Natural killer cell (primary cell): ENCODE results near the gene CHEK2. TPM values are rescaled to one million over a fixed set of nuclear protein-coding genes. Genes with fewer than 3 reads are reported as not detected.

Experiments used
- ATAC-seq, 3 donors: fragments of 150-1000 bp in 2 of 3; fragments of 200-7000 bp in 1 of 3; cut with Tn5 transposase; 1 replicate in 1 of 3; 2 replicates in 2 of 3; pipeline ENCODE4 v1.10.0; 2021; ENCODE audit warnings: mild to moderate bottlenecking in 2 of 3, moderate library complexity in 2 of 3
- DNase-seq, 2 donors: peaks; one replicate each; pipeline versions ENCODE4 v3.0.0 to v3.0.0-alpha.2; 2013 to 2021; ENCODE audit warnings: mixed read lengths in 1 of 2
- H3K27ac ChIP-seq: one replicate; pipeline ENCODE4 v1.5.1; 2013; ENCODE audit warnings: mild to moderate bottlenecking, low read length
- H3K27me3 ChIP-seq: one replicate; pipeline ENCODE4 v1.6.1; 2013; ENCODE audit warnings: low read length; ENCODE audit not compliant: control insufficient read depth, insufficient read depth
- H3K36me3 ChIP-seq: one replicate; pipeline ENCODE4 v1.6.1; 2013; ENCODE audit warnings: low read length; ENCODE audit not compliant: control insufficient read depth, insufficient read depth
- H3K4me1 ChIP-seq: one replicate; pipeline ENCODE4 v1.6.1; 2013; ENCODE audit warnings: low read length; ENCODE audit not compliant: control insufficient read depth, insufficient read depth
- H3K4me3 ChIP-seq: one replicate; pipeline ENCODE4 v1.5.1; 2013; ENCODE audit warnings: low read length
- H3K9me3 ChIP-seq: one replicate; pipeline ENCODE4 v1.6.1; 2013; ENCODE audit warnings: low read length; ENCODE audit not compliant: control insufficient read depth, insufficient read depth
- H3K27ac Mint-ChIP-seq, 2 donors: one replicate each; pipeline ENCODE4 v1.8.0; 2022; ENCODE audit warnings: mild to moderate bottlenecking in 2 of 2, mixed read lengths in 2 of 2, moderate library complexity in 1 of 2
- H3K27me3 Mint-ChIP-seq, 2 donors: one replicate each; pipeline ENCODE4 v1.8.0; 2022; ENCODE audit warnings: low read depth in 2 of 2, mixed read lengths in 2 of 2
- H3K36me3 Mint-ChIP-seq: one replicate; pipeline ENCODE4 v1.8.0; 2022; ENCODE audit warnings: mixed read lengths
- H3K4me1 Mint-ChIP-seq, 2 donors: one replicate each; pipeline ENCODE4 v1.8.0; 2022; ENCODE audit warnings: mixed read lengths in 2 of 2
- H3K4me3 Mint-ChIP-seq: one replicate; pipeline ENCODE4 v1.8.0; 2022; ENCODE audit warnings: mild to moderate bottlenecking, moderate library complexity, mixed read lengths
- H3K9me3 Mint-ChIP-seq, 2 donors: one replicate each; pipeline ENCODE4 v1.8.0; 2022; ENCODE audit warnings: mixed read lengths in 2 of 2
- WGBS: methylation state at CpG from one replicate; pipeline ENCODE4 v1.1.7; 2013; ENCODE audit warnings: missing lambda C conversion rate; ENCODE audit not compliant: insufficient coverage; 5-methylcytosine and 5-hydroxymethylcytosine counted together
- intact Hi-C: fragments of 100-400 bp; cut with micrococcal nuclease; formaldehyde crosslinking; loops from one replicate; pipeline ENCODE4 v1.14.2; 2022
- total RNA-seq, 4 donors: library from RNA; stranded (reverse); fragments of 120-200 nt in 1 of 4; gene quantifications; one replicate each; pipeline versions ENCODE4 v1.2.3 to v1.2.4, GENCODE V29; 2013 to 2022
- TF ChIP-seq, protein P1 (sequence below): fragments of 200-600 bp; IDR thresholded peaks from one replicate; pipeline ENCODE4 v1.8.0; 2022; ENCODE audit warnings: antibody characterized with exemption

CHEK2 gene
- total RNA-seq, 3 donors from 2014 or later (not counting 1 experiment from before 2014, with no cell fraction given): 10.4 to 11.8 (median 11.4) TPM

GRCh38 chr22:28658448-28658847 lies 83.2 kb downstream of the CHEK2 start:
- 88% methylated on average over 3 of the region's 3 CpGs for WGBS
- H3K27ac Mint-ChIP-seq: no peak overlapping the region
- no peak overlapping the region for H3K4me3 Mint-ChIP-seq
- H3K9me3 Mint-ChIP-seq: no peaks in the 10 kb centered on the region
- Histone ChIP-seq H3K4me1 (no peaks in the 10 kb centered on the region), H3K9me3 (no peaks in the 10 kb centered on the region), H3K27ac (no peak overlapping the region), H3K4me3 (no peak overlapping the region), H3K36me3 (no peaks in the 10 kb centered on the region), H3K27me3 (peaks cover 14% of the 10 kb centered on the region)
- intact Hi-C loops: no loop called here
- TF ChIP-seq, protein P1, sequence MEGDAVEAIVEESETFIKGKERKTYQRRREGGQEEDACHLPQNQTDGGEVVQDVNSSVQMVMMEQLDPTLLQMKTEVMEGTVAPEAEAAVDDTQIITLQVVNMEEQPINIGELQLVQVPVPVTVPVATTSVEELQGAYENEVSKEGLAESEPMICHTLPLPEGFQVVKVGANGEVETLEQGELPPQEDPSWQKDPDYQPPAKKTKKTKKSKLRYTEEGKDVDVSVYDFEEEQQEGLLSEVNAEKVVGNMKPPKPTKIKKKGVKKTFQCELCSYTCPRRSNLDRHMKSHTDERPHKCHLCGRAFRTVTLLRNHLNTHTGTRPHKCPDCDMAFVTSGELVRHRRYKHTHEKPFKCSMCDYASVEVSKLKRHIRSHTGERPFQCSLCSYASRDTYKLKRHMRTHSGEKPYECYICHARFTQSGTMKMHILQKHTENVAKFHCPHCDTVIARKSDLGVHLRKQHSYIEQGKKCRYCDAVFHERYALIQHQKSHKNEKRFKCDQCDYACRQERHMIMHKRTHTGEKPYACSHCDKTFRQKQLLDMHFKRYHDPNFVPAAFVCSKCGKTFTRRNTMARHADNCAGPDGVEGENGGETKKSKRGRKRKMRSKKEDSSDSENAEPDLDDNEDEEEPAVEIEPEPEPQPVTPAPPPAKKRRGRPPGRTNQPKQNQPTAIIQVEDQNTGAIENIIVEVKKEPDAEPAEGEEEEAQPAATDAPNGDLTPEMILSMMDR: no peak
- H3K36me3 Mint-ChIP-seq: no peaks in the 10 kb centered on the region
- peaks cover 20 to 52% of the 10 kb centered on the region in 2 donors for H3K27me3 Mint-ChIP-seq
- no peaks in the 10 kb centered on the region for H3K4me1 Mint-ChIP-seq
- ATAC-seq: no peak
- DNase-seq: no peak

GRCh38 chr22:28656181-28656580 lies 85.4 kb downstream of the CHEK2 start:
- DNase-seq (no peak), ATAC-seq (no peak)
- H3K27me3 ChIP-seq: peaks cover 12% of the 10 kb centered on the region
- H3K4me3 Mint-ChIP-seq: no peak overlapping the region
- H3K4me1 ChIP-seq: no peaks in the 10 kb centered on the region
- no peaks in the 10 kb centered on the region for H3K36me3 Mint-ChIP-seq
- no peaks in the 10 kb centered on the region for H3K9me3 Mint-ChIP-seq
- intact Hi-C loops: no loop called here
- peaks cover 19 to 68% of the 10 kb centered on the region in 2 donors for H3K27me3 Mint-ChIP-seq
- no peak overlapping the region for H3K4me3 ChIP-seq
- no peak overlapping the region for H3K27ac Mint-ChIP-seq
- TF ChIP-seq, protein P1: no peak
- no peaks in the 10 kb centered on the region for H3K9me3 ChIP-seq
- no peaks in the 10 kb centered on the region for H3K36me3 ChIP-seq
- H3K4me1 Mint-ChIP-seq: no peaks in the 10 kb centered on the region
- H3K27ac ChIP-seq: no peak overlapping the region
- WGBS: 77% methylated on average over 3 of the region's 3 CpGs

- DNase-seq: no peak
- no peaks in the 10 kb centered on the region for H3K9me3 ChIP-seq
- H3K27me3 ChIP-seq: peaks cover 15% of the 10 kb centered on the region
- H3K27ac ChIP-seq: no peak overlapping the region
- no peaks in the 10 kb centered on the region for H3K36me3 Mint-ChIP-seq
- TF ChIP-seq, protein P1: no peak
- H3K9me3 Mint-ChIP-seq: no peaks in the 10 kb centered on the region
- H3K36me3 ChIP-seq: no peaks in the 10 kb centered on the region
- peaks cover 34 to 83% of the 10 kb centered on the region in 2 donors for H3K27me3 Mint-ChIP-seq
- no peaks in the 10 kb centered on the region for H3K4me1 Mint-ChIP-seq
- ATAC-seq: no peak
- H3K4me3 ChIP-seq: no peak overlapping the region
- no peak overlapping the region for H3K4me3 Mint-ChIP-seq
- H3K4me1 ChIP-seq: no peaks in the 10 kb centered on the region
- intact Hi-C loops: no loop called here
- H3K27ac Mint-ChIP-seq: no peak overlapping the region
Measured at GRCh38 chr22:28650463-28650862, 91.2 kb downstream of the CHEK2 start.

DNA sequence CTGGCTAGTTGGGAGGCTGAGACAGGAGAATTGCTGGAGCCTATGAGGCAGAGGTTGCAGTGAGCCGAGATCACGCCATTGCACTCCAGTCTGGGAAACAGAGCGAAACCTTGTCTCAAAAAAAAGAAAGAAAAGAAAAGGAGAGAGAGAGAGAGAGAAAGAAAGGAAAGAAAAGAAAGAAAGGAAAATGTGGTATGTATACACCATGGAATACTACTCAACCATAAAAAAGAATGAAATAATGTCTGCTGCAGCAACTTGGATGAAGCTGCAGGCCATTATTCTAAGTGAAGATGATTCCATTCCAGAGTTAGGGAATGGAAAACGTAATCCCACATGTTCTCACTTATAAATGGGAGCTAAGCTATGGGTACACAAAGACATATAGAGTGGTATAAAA lies 92.8 kb downstream of the CHEK2 start:
- Histone ChIP-seq H3K27me3 (peaks cover 13% of the 10 kb centered on the region), H3K4me3 (no peak overlapping the region), H3K27ac (no peak overlapping the region), H3K36me3 (no peaks in the 10 kb centered on the region), H3K4me1 (no peaks in the 10 kb centered on the region), H3K9me3 (no peaks in the 10 kb centered on the region)
- 85% methylated on average over 4 of the region's 4 CpGs for WGBS
- DNase-seq (no peak), ATAC-seq (no peak)
- TF ChIP-seq, protein P1: no peak
- intact Hi-C loops: no loop called here
- H3K36me3 Mint-ChIP-seq: no peaks in the 10 kb centered on the region
- no peak overlapping the region for H3K27ac Mint-ChIP-seq
- H3K4me3 Mint-ChIP-seq: no peak overlapping the region
- H3K4me1 Mint-ChIP-seq: no peaks in the 10 kb centered on the region
- H3K27me3 Mint-ChIP-seq: peaks cover 29 to 72% of the 10 kb centered on the region in 2 donors
- no peaks in the 10 kb centered on the region for H3K9me3 Mint-ChIP-seq
